Right lobe of liver (tissue), 6 donors: Measurements from ENCODE around the gene SASH1. TPM values are rescaled to one million over a fixed set of nuclear protein-coding genes. Genes with fewer than 3 reads are reported as not detected.

Source experiments
- ATAC-seq, 4 donors: fragments of 200-7000 bp; cut with Tn5 transposase; one replicate each; pipeline ENCODE4 v1.9.1; 2020; ENCODE audit warnings: mild to moderate bottlenecking in 4 of 4, moderate library complexity in 4 of 4
- DNase-seq, 3 donors: peaks; one replicate each; pipeline ENCODE4 v3.0.0-alpha.2; 2020
- H3K27ac ChIP-seq, 3 donors: fragments of 200-600 bp; one replicate each; pipeline ENCODE4 v1.8.0; 2022
- H3K27me3 ChIP-seq, 2 donors: fragments of 200-600 bp; one replicate each; pipeline ENCODE4 v1.8.0; 2022
- H3K36me3 ChIP-seq, 4 donors: fragments of 200-600 bp; sonication (generic) in 1 of 4; one replicate each; pipeline versions ENCODE4 v1.5.1 to v1.8.0; 2017 to 2022; ENCODE audit warnings: control low read depth in 1 of 4
- H3K4me1 ChIP-seq, 4 donors: fragments of 200-600 bp; sonication (generic) in 1 of 4; one replicate each; pipeline versions ENCODE4 v1.5.1 to v1.8.0; 2017 to 2022; ENCODE audit warnings: control low read depth in 1 of 4
- H3K4me3 ChIP-seq, 3 donors: fragments of 200-600 bp; one replicate each; pipeline ENCODE4 v1.8.0; 2022
- H3K9me3 ChIP-seq, 4 donors: fragments of 200-600 bp; sonication (generic) in 1 of 4; one replicate each; pipeline versions ENCODE4 v1.5.1 to v1.8.0; 2017 to 2022; ENCODE audit warnings: control low read depth in 1 of 4
- POLR2A ChIP-seq: fragments of 450-650 bp; IDR thresholded peaks from one replicate; pipeline ENCODE4 v1.6.1; 2017; ENCODE audit warnings: antibody characterized with exemption, mild to moderate bottlenecking
- WGBS: methylation state at CpG from one replicate; pipeline ENCODE4 v1.1.6; 2018; ENCODE audit warnings: low coverage, low lambda C conversion rate; ENCODE audit not compliant: insufficient coverage; ENCODE audit errors: missing lambda C conversion rate; 5-methylcytosine and 5-hydroxymethylcytosine counted together
- intact Hi-C, 2 donors: fragments of 100-400 bp; cut with DNase I; formaldehyde crosslinking; loops; one replicate each; pipeline versions ENCODE4 v1.11.2 to v1.14.1; 2022
- total RNA-seq, 6 experiments: library from RNA; depleted of rRNA in 2 of 6; stranded (reverse); fragments of >200 nt in 2 of 6; fragmentation: NEBNext Ultra II Directional in 3 of 6; extraction: Animal tissue kit (Norgen Biotek cat#: 25700) in 3 of 6; gene quantifications; one replicate each; pipeline versions ENCODE4 v1.1.0 to v1.2.4, GENCODE V29; 2016 to 2023
- TF ChIP-seq, protein P1 (sequence below), 4 donors: fragments of 200-600 bp in 3 of 4; fragments of 450-650 bp in 1 of 4; IDR thresholded peaks; one replicate each; pipeline versions ENCODE4 v1.5.1 to v1.8.0; 2016 to 2022; ENCODE audit warnings: antibody characterized with exemption in 4 of 4, mild to moderate bottlenecking in 2 of 4
- donor health status: DM: no; HTN: yes; CAD: no.
- donor health status: DM: no; HTN: no; CAD: no.
- donor health status: DM: no; HTN: no; CAD: no.
- donor health status: DM: no; HTN: yes; CAD: no.
- donor health status: DM: no; HTN: yes; CAD: no.

Gene SASH1
- total RNA-seq, 6 experiments from 2014 or later = 12.0 to 19.0 (median 15.8) TPM

DNA sequence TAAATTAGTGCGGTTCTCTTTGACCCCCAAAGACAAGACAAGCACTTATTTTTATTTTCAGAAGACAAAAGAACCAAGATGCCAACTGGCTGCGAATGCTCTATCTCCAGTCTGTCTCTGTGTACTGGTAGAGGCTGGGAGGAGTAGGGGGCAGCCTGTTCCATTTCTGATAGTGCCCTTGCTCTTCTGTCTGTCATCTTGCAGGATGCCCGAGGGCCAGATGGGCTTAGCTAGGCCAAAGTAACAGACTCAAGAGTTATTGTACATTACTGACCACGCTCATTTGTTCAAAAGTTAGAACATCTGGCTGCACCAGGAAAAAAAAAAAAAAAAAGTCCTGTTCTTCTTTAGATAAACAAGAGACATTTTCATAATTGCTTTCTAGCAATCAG is 206.1 kb downstream of the SASH1 start:
- ATAC-seq (no peak), DNase-seq (no peak)
- TF ChIP-seq, protein P1, sequence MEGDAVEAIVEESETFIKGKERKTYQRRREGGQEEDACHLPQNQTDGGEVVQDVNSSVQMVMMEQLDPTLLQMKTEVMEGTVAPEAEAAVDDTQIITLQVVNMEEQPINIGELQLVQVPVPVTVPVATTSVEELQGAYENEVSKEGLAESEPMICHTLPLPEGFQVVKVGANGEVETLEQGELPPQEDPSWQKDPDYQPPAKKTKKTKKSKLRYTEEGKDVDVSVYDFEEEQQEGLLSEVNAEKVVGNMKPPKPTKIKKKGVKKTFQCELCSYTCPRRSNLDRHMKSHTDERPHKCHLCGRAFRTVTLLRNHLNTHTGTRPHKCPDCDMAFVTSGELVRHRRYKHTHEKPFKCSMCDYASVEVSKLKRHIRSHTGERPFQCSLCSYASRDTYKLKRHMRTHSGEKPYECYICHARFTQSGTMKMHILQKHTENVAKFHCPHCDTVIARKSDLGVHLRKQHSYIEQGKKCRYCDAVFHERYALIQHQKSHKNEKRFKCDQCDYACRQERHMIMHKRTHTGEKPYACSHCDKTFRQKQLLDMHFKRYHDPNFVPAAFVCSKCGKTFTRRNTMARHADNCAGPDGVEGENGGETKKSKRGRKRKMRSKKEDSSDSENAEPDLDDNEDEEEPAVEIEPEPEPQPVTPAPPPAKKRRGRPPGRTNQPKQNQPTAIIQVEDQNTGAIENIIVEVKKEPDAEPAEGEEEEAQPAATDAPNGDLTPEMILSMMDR (IDR thresholded peaks at IDR 0.05) = no peak
- no peak for TF ChIP-seq POLR2A
- H3K4me1 ChIP-seq = no peaks in the 10 kb centered on the region
- H3K9me3 ChIP-seq = no peaks in the 10 kb centered on the region
- 79% methylated on average over 3 of the region's 4 CpGs for WGBS
- peaks cover 0 to 44% (median 10%) of the 10 kb centered on the region in 4 donors for H3K36me3 ChIP-seq
- intact Hi-C loops = no loop called here
- H3K27ac ChIP-seq = no peak overlapping the region
- no peaks in the 10 kb centered on the region for H3K27me3 ChIP-seq
- H3K4me3 ChIP-seq = no peak overlapping the region

DNA sequence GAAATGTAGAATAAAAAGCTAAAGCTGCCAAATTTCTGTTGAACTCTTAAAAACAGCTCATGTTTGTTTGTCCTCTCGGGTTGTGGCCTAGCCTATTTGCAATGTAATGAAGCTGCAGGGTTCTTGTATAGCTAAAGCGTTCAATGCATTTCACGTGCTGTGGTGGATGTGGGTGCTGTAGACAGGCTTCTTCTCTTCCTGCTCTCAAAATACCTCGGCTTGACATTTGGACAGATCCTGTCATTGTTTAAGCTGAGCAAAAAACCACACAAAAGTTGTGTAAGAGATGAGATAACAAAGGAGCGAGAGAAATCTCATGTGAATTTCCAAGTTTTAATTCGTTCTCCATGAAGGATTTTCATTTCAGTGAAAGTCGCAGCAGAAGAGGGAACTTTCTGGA is 207.9 kb downstream of the SASH1 start:
- DNase-seq = no peak
- TF ChIP-seq, protein P1 (IDR thresholded peaks at IDR 0.05) = no peak
- no peak for TF ChIP-seq POLR2A
- no peak overlapping the region for H3K4me3 ChIP-seq
- intact Hi-C loops = no loop called here
- no peak overlapping the region for H3K27ac ChIP-seq
- peaks cover 0 to 32% (median 7%) of the 10 kb centered on the region in 4 donors for H3K36me3 ChIP-seq
- H3K27me3 ChIP-seq = no peaks in the 10 kb centered on the region
- no peak for ATAC-seq
- H3K4me1 ChIP-seq = no peaks in the 10 kb centered on the region
- 56% methylated on average over 7 of the region's 7 CpGs for WGBS
- no peaks in the 10 kb centered on the region for H3K9me3 ChIP-seq

DNA sequence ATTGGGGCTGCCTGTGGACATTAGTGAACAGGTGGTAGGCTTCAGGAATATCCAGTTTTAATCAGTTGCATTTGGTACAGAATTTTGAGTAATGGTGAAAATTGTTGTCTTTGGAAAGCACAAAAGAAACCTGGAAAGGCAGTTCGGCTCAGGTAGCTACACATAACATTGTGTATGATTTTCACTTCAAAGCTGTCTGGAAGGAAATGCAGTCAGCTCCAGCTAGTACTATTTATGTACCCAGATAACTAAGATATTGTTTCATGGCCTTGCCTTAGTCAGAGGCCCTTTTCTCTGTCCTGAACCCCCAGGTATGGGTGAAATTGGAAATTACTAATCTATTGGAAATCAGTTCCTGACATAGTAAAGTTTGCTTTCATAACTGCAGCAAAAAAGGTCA is 208.6 kb downstream of the SASH1 start:
- Histone ChIP-seq H3K9me3 (no peaks in the 10 kb centered on the region), H3K27me3 (no peaks in the 10 kb centered on the region), H3K27ac (no peak overlapping the region), H3K36me3 (peaks cover 0 to 25% (median 3%) of the 10 kb centered on the region in 4 donors), H3K4me3 (no peak overlapping the region), H3K4me1 (no peaks in the 10 kb centered on the region)
- TF ChIP-seq, protein P1 (IDR thresholded peaks at IDR 0.05) = no peak
- TF ChIP-seq POLR2A = no peak
- DNase-seq (no peak), ATAC-seq (no peak)
- 83% methylated on average over 1 of the region's 1 CpG for WGBS
- intact Hi-C loops = no loop called here

DNA sequence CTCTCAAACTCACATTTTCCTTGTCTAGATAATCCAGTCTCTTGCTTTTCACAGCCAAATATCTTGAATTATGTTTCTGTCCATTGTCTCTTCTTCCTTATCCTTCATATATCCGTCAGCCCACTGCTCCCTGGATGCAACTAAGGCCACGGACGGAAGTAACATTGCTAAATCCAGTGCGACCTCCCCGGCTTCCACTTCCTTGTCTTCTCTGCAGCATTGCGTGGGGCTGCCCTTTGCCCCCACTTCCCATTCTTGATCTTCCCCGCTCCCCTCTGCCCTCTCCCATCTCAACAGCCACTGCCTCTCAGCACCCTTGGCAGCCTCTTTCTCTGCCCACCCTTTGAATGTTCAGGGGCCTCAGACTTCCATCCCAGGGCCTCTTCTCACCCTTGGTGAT is 213.8 kb downstream of the SASH1 start:
- DNase-seq = no peak
- Histone ChIP-seq H3K4me3 (no peak overlapping the region), H3K27ac (no peak overlapping the region), H3K4me1 (no peaks in the 10 kb centered on the region), H3K27me3 (no peaks in the 10 kb centered on the region), H3K9me3 (no peaks in the 10 kb centered on the region), H3K36me3 (no peaks in the 10 kb centered on the region)
- 45% methylated on average over 6 of the region's 7 CpGs for WGBS
- intact Hi-C loops = no loop called here
- ATAC-seq = peak in 3 of 4 donors; percentile 11 to 27 (median 13)
- no peak for TF ChIP-seq POLR2A
- TF ChIP-seq, protein P1 (IDR thresholded peaks at IDR 0.05) = no peak

DNA sequence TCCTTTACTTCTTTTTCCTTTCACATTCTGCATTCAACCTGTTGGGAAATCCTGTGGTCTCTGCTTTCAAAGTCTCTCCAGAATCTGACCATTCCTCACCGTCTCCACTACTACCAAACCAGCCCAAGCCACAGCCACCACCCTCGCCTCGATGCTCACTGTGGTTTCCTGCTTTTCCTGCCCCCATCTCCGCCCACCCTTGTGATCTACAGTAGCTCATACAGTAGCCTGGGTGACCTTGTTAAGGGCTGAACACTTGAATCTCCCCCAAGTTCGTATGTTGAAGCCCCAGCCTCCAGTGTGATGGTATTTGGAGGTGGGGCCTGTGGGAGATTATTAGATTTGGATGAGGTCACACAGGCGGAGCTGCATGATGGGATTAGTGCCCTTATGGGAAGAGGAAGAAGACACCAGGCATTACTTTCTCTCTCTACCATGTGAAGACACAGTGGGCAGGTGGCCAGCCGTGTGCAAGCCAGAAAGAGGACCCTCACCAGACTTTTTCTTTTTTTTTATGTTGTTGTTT is 215.2 kb downstream of the SASH1 start:
- peak in 1 of 4 donors; percentile 14 for ATAC-seq
- no peaks in the 10 kb centered on the region for H3K27me3 ChIP-seq
- TF ChIP-seq POLR2A = no peak
- TF ChIP-seq, protein P1 (IDR thresholded peaks at IDR 0.05) = no peak
- 25% methylated on average over 7 of the region's 7 CpGs for WGBS
- intact Hi-C loops = no loop called here
- no peak overlapping the region for H3K4me3 ChIP-seq
- no peak for DNase-seq
- H3K36me3 ChIP-seq = no peaks in the 10 kb centered on the region
- no peaks in the 10 kb centered on the region for H3K9me3 ChIP-seq
- H3K4me1 ChIP-seq = no peaks in the 10 kb centered on the region
- H3K27ac ChIP-seq = no peak overlapping the region
